ENCODE measurements around the gene AFAP1L1.

AFAP1L1 gene

GRCh38 chr5:149355688-149356087 is 84.0 kb downstream of the AFAP1L1 start:
- no peak for DNase-seq

- DNase-seq, result no peak
Observed at GRCh38 chr5:149356391-149356790, 84.7 kb downstream of the AFAP1L1 start.

GRCh38 chr5:149357370-149358293 is 86.0 kb downstream of the AFAP1L1 start, which contains the start of gene PCYOX1L:
Gene PCYOX1L (plus strand): TSS chr5:149358046. CDS start chr5:149358069, 23 bp downstream.
- peak; percentile 78 to 96 for DNase-seq

- no peak for DNase-seq
Observed at GRCh38 chr5:149358294-149358651, 86.6 kb downstream of the AFAP1L1 start.

GRCh38 chr5:149358868-149359495 is 87.3 kb downstream of the AFAP1L1 start:
- DNase-seq, result no peak

GRCh38 chr5:149360272-149360671 is 88.6 kb downstream of the AFAP1L1 start:
- no peak for DNase-seq

DNA sequence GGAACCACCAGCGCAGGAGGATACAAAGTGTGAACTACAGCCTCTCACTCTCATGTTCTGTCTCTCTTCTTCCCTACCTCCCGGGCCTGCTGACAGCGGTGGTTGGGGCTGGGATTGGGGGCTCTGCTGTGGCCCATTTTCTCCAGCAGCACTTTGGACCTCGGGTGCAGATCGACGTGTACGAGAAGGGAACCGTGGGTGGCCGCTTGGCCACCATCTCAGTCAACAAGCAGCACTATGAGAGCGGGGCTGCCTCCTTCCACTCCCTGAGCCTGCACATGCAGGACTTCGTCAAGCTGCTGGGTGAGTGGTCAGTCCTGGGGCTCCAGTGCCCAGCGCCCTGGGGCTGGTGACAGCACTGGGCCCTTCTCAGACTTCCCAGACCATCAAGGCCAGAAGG is 90.9 kb downstream of the AFAP1L1 start:
- no peak for DNase-seq

DNA sequence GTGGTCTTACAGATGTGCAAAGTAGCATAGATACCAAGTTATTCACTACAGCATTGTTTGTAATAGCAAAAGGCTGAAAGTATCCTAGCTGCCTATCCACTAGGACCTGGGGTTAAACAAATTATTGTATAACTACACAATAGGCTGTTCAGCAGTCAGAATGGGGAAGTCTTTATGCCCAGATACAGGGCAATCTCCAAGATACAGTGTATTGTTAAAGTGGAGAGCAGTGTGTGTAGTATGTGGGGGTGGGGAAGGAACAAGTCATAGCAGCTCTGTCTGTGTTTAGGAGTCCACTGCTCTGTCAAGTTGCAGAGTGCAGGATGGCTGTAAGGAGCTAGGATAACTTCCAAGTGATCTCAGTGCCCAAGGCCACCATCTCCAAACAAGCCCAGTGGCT is 91.7 kb downstream of the AFAP1L1 start:
- DNase-seq, result no peak

- no peak for DNase-seq
Observed at GRCh38 chr5:149363936-149364335, 92.3 kb downstream of the AFAP1L1 start.

DNA sequence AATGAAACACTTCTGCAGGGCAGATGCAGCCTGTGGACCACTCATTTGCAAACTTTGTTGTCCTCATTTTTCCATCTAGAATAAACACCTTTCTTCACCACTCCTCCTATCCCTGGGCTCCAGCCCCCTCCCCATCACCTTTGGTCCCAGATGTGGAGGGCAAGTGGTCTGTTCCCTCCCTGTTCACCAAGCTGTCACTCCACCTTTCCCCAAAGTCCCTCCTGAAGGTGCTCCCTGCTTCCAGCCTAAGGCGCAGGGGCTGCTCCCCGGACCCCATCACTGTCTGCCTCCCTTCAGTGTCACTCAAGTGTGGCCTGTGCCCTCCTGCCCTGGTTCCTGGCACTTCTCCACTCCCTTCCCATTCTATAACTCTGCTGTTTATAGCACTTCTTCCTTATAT is 93.1 kb downstream of the AFAP1L1 start:
- DNase-seq, result no peak

DNA sequence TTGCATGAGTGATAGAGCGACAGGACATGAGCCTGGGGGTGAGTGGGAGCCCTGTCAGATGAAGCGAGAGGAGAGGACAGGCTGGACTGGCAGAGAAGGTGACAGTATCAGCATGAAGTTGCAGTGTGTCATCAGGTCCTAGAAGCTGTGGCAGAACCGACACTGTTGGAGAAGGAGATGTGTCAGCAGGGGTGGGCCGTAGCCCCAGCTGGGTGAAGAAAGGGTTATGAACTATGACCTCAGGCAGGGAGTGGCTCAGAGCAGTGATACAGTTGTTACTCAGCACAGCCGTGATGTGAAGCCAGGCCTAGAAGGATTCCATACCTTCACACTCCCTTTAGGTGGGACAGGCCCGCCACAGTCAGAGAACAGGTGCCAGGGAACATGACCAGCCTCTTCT is 93.8 kb downstream of the AFAP1L1 start:
- no peak for DNase-seq

DNA sequence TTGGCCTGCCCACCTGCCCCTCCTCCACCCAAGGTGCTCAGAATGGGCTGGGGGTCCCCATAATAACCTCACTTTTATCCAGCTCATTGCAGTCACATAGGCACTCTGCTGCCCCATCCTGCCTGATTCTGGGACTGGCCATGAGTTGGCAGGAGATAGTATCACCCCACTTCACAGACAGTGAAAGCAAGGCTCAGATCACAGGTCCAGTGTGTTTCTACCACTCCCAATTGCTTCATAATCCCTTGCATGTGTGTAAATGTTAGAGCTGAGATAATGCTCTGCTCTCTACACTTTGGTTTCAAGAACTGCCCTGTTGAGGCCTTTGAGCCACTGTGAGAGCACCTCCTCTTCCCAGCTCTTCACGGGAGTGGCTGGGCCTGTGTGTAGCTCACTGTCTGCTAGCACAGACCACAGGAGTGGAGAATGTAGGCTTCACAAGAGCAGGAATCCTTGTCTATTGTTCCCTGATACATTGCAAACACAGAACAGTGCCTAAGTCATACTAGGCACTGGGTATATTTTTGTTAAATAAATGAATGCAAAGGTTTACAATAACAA is 94.6 kb downstream of the AFAP1L1 start:
- no peak for DNase-seq

- DNase-seq, result peak; percentile 53 to 77
Observed at GRCh38 chr5:149367249-149367971, 95.8 kb downstream of the AFAP1L1 start.

- DNase-seq, result no peak
Observed at GRCh38 chr5:149367972-149368645, 96.5 kb downstream of the AFAP1L1 start.

- no peak for DNase-seq
Observed at GRCh38 chr5:149370878-149371277, 99.2 kb downstream of the AFAP1L1 start.

- DNase-seq, result peak in 1 of 2 experiments; percentile 47
Observed at GRCh38 chr5:149371296-149371962, 99.8 kb downstream of the AFAP1L1 start.

DNA sequence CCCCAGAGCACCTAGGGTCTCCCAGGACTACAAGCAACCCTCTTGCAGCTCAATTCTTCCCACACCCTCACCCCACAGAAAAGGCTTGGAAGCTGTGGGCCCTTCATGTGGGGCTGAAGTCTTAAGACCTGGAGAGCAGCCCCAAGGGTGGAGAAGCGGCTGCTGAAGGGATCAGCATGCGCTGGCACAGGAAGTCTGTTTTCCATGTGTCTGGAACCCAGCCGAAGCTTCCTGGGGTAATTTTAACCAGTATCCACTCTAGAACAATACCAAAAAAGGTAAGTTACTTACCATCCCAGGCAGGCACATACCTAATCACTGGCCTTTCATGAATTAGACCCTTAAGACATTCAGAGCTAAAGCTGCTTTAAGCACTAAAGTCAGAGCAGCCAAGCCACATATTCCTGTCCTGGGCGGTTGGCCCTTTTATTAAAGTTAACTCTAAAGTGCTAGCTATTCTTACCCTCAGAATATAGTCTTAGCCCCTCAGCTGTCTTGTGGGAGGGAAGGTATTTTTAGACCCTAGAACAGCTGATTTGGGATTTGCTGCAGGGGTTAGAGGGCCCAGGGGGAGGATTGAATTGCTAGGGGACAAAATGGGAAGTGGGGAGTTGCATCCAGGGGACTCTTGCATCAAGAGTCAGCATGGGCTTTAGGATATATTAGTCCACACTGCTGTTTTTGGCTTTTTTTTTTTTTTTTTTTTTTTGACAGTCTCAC is 100.6 kb downstream of the AFAP1L1 start:
- DNase-seq, result no peak

GRCh38 chr5:149372932-149373331 is 101.3 kb downstream of the AFAP1L1 start:
- no peak for DNase-seq

- no peak for DNase-seq
Observed at GRCh38 chr5:149374303-149374702, 102.6 kb downstream of the AFAP1L1 start.

DNA sequence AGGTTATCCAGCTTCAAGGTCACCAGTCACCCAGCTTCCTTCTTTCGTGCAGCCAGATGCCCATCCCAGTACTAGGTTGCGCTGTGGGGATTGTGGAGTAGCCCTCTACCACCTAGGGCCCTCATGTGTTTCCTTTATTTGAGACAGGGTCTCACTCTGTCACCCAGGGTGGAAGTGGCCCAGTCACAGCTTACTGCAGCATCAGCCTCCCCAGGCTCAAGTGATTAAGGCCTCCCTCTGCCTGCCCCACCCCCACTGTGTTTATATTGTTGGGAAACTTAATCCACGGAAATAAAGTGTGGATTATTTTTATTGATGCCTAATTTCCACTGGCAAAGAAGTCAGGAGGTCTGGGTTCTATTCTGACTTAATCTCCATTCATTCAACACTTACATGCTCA is 103.1 kb downstream of the AFAP1L1 start:
- DNase-seq, result no peak

DNA sequence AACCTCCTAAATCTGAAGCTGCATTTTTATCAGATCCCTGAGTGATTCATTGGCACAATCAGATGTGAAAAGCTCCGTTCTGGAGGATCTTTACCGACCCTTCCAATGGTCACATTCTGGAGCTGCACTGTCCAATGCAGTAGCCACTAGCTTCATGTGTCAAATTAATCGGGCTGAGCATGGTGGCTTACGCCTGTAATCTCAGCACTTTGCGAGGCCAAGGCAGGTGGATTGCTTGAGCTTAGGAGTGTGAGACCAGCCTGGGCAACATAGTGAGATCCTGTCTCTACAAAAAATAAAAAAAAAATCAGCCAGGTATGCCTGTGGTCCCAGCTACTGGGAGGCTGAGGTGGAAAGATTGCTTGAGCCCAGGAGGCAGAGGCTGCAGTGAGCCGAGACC is 103.8 kb downstream of the AFAP1L1 start:
- no peak for DNase-seq
